Tongue (tissue), 2 donors: ENCODE measurements around the gene XPC. TPM values are rescaled to one million over a fixed set of nuclear protein-coding genes. Genes with fewer than 3 reads are reported as not detected.

Experiments
- DNase-seq: peaks from one replicate; pipeline ENCODE4 v3.0.0-alpha.2; 2015
- total RNA-seq: library from RNA; depleted of rRNA; stranded (reverse); fragments of >200 nt; gene quantifications from one replicate; pipeline ENCODE4 v1.2.3, GENCODE V29; 2014

Gene XPC
- total RNA-seq, 1 donor from 2014 or later: 22.5 TPM

DNA sequence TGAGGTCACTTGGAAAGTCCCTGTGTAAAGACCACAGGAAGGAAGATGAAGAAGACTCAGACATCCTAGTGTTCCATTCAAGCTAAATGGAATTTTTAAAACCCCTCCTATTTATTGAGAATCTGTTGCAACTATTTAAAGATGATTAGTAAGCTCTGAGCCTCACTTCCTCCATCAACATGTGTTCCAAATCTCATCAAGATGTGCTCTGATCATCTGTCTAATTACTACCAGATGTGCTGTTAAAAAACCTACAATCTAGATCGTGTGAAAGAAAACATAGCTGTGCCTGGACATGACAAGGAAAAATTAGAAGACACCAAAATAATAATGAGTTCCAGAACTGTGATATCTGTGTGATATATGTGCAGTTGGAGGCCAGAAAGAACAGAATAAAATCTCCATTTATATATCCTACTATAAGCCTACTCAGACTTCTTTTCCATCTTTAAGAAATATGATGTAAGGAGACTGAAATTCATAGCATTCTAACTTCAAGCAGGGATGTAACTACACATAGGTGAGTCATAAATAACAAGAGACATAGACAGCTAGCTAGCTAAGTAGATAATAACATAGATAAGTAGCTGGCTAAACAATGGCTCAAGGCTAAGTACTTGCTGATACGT, 7.8 kb downstream of the XPC start:
- DNase-seq: no peak

DNA sequence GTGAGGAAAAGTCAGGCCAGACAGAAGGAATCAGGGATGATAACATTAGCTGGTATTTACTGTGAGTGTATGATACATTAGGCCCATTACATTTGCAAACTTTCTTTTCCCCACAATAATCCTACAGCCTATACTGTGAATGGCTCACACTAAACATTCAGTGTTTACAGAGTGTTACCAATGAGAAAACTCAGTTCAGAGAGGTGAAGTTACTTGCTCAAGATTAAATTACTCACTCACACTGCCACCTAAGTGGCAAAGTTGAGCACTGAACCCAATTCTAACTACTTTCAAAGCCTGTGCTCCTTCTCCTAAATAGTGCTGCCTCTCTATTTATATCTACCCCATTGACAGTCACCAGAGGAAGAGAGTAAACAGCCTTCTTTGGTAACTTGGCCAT, 8.5 kb downstream of the XPC start:
- DNase-seq: no peak

DNA sequence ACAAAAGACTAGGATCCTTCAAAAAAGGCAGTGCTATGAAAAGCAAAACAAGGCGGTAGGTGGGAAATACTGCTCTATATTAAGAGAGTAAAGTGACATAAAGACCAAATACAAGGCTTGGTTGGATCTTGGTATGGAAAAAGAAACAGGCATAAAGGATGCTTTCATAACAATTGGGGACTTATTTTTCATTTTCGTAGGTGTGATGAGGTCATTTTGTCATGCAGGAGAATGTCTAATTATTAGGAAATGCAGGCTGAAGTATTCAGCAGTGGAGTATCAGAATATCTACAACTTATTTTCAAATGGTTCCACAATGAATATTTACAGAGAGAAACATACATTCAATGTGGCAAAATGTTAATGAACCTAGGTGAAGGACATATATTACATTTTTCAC, 9.0 kb downstream of the XPC start:
- no peak for DNase-seq

DNA sequence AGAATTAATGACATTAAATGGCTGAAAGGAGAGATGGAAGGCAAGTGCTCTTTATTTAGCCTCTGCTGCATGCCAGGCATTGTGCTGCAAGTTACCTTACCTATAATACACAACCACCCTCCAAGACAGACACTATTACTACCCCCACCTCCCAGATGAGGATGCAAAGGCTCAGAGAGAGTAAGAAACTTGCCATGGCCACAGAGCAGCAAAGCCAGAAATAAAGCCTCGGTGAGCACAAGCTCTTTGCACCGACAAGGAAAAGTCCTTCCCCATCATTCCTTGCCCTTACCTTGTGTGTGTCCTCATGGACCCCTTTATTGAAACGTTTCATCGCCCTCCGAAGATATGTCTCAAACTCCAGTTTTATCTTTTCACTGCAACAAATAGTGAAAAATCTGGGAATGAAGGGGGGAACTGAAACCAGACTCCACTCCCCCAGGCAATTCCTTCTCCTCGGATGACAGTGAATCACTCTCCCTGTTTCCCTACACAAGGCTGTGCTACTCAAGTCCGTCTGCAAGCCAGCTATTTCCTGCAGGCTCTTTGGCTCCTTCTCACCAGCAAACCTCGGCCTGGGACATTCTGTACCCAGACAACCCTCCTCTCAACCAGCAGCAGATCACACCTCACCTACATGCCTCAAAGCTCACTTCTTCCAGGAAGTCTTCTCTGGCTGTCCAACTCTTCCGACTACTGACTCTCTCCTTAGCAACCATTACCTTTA, 11.4 kb downstream of the XPC start:
- no peak for DNase-seq

DNA sequence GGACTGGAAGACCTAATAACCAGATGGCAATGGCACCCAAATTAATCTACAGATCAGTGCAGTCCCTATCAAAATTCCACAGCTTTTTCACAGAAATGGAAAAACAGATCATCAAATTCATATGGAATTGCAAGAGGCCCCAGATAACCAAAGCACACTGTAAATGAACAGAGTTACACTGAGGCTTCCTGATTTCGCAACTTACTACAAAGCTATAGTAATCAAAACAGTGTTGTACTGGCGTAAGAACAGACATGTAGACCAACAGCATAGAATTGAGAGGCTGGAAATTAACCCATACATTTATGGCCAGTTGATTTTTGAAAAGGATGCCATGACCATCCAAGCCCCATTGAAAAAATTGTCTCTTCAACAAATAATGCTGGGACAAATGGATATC, 16.2 kb downstream of the XPC start:
- no peak for DNase-seq

DNA sequence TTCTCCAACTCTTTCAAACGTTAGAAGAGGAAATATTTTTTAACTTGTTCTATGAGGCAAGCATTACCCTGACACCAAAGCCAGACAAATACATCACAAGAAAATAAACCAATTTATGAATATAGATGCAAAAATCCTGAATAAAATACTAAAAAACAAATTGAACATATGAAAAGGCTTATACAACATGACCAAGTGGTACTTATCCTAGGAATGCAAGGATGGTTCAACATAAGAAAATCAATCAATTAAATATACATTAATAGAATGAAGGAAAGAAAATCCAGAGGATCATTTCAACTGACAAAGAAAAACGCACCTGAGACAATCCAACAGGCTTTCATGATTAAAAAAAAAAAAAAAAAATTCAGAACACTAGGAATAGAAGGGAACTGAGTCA, 17.1 kb downstream of the XPC start:
- no peak for DNase-seq

DNA sequence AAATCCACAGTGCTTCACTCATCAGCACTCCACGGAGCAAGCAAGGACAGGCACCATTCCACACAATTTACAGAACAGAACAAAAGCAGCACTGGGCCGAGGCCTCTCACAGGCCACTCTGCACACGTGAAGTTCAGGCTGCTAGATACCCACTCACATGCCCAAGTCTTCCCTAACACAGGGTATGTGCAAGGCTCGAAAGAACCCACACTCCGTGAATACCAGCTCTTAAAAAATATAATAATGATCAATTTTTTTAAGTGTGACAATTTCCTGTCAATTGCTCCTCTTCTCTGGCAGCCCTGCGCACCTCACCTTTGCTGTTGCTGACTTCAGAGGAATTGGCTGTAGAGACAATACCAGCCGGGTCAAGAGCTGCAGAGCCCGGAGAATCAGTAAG, 19.0 kb downstream of the XPC start:
- no peak for DNase-seq

DNA sequence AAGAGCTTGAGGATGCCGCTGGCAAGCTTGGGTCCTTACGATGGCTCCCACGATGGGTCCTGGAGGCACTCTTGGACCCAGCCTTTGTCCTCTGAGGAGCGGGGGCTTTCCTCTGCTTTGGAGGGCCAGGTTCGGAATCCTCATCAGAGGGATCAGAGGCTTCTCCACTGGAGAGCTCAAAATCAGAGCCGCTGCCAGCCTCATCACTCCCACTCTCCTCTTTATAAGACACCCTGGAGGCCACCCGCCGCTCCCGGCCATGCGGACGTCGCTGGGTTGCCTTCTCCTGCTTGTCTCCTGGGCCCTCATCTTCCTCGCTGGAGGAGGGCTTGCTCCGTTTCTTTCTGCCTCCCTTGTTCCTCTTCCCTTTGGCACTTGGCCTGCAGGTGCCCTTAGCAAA, 20.0 kb downstream of the XPC start:
- no peak for DNase-seq

DNA sequence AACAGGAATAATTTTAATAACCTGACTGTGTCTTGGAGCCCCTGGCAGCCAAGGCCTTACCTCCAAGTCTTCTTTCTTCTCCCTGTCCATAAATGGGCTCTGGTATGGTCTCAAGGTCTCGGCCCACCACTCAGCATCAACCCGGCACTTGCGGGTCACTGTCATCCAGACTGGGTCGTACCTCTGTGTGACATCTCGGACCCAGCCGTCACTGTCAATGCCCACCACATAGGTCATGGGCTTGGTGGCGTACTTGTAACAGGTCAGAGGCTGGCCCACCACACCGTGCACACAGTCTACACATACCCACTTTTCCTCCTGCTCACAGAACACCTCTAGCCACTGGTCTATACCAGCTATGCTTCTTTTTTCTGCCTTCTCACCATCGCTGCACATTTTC, 20.4 kb downstream of the XPC start:
- DNase-seq: no peak

DNA sequence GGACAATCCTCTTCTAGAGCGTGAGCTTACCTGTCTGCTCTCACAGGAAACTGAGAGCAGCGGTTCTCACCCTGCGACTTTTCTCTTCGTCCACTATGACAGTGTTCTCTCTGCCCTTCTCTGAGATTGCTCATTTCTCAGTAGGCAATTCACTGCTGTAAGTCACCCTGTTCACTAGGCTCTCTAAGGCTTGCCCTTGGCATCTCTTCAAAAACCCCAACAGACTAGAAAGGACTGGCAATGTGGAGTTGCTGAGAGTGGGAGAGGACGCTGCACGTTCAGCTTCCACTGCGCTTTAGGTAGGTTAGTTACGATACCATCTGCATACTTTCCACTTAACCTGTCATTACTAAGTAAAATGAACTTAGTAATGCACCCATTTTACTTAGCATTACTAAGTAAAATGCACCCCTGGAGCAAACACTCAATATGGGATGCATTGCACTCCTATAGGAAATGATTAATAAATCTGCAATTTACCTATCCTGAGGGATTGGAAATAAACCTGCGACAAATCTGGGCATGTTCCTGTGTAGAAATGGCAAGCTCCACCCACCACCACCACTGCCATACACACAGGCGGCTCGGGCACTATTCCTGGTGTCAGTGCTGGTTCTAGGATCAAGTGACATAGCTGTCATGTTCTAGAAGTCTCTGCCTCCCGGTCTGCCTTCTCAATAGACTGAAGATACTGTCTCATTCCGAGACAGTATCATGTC, 21.4 kb downstream of the XPC start:
- DNase-seq: no peak

DNA sequence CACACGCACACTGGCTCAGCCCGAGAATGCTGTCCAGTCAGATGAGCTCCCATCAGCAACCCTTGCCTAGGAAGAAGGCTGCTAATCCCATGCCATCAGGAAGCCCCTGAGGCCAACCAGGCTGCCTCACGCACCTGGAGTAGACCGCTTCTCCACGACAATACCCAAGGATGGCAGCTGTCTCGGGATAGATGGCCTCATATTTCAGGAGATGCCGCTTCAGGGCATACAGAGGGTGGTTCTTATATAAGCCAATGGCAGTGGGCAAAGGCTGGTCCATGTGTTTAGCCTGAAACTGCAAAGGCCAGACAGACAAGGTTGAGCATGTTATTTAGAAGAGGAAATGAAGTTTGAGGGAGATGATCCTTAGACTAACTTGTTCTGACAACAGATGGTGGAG, 22.2 kb downstream of the XPC start:
- no peak for DNase-seq

DNA sequence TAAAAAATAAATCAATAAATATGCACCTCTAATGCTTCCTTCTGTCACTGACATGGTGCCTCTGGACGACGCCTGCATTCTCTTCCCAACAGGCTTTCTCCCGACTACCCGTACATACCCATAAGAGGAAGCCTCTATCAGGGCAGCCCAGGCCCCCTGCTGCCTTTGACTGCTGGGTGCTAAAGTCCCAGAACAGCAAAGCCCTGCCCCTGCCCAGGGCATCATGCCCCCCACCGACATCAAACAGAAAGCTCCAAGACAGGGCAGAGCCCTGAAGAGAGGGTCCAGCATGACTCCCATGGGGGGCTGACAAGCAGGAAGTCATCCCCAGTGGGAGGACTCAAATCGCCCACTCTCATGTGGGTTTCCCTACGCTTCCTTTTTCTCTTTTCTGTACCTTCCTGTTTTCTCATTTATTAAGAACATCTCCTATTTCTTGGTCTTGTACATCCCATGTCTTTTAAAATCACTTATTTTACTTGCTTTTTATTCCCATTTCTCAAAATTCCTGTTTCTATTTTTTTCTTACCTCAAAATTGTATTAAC, 23.4 kb downstream of the XPC start:
- no peak for DNase-seq

DNA sequence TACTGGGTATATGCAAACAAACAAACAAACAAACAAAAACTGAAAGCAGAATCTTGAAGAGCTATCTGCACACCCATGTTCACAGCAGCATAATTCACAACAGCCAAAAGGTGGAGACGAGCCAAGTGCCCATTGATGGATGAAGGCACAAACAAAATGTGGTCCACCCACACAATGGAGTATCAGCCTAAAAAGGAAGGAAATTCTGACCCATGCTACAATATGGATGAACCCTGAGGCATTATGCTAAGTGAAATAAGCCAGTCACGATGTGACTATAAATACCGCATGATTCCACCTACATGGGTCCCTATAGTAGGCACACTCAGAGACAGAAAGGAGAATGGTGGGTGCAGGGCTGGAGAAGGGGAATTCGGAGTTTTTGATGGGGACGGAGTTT, 24.1 kb downstream of the XPC start:
- no peak for DNase-seq

DNA sequence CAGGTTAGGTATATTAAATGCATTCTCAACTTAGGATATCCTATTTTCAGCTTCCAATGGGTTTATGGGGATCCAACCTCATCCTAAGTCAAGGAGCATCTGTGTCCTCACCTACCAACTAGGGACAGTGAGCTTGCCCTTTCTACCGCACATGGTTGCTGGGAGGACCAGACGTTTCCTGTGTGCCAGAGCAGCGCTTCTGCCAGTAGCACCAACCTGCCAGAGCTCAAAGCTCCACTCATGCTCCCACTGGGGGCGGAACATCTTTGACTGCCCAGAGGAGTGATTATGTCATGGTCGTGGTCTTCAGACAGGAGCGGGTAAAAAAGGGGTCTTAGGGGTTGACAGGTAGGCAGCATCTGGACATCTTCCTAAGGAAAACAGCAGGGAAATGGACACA, 24.7 kb downstream of the XPC start:
- DNase-seq: no peak

DNA sequence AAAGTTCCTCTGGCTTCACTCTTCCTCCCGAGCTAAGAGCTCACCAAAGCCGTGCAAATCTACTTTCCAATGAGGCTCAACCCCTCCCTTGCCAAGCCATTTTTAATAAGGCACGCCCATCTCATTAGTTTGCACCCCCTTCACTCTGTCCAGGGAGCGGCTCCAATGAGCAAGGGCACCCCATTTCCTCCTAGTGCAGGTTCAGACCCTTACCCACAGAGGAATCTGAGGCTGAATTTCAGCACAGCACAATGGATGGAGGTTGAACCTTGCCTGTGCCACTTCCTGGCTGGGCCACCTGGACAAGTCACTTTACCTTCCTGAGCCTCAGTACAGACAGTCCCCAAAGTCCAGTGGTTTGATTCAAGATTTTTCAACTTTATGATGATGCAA, 25.4 kb downstream of the XPC start:
- no peak for DNase-seq

DNA sequence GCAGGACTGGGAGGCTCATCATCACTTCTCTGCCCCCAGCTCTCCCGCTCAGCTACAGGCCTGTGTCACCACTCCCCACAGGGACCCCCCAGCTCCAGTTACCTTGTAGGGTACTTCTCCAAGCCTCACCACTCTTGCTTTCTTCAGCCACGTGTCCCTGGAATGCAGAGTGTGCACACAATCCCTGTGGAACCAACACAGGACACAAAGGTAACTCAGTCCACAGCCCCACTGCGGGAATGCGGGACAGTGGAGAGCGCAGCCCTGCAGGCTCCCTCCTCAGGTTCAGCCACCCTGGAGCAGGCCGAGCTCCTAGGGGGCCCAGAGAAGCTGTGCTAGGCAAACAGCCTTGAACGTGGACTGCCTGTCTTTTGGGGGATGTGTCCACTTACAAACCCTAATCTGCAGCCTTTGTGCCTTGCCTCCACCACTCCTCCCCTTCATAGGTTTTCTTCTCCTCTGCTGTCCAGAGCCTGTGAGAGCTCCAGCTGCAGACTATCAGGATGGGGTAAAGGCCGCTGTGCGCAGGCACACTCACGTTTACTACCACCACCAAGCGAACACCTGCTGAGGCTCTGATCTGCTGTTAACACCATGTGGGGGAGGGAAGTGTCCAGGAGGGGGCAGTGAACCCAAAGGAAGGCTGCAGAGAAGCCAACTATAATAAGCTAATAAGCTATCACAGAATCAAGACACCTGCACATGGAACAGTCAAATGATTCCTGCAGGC, 26.0 kb downstream of the XPC start:
- no peak for DNase-seq

DNA sequence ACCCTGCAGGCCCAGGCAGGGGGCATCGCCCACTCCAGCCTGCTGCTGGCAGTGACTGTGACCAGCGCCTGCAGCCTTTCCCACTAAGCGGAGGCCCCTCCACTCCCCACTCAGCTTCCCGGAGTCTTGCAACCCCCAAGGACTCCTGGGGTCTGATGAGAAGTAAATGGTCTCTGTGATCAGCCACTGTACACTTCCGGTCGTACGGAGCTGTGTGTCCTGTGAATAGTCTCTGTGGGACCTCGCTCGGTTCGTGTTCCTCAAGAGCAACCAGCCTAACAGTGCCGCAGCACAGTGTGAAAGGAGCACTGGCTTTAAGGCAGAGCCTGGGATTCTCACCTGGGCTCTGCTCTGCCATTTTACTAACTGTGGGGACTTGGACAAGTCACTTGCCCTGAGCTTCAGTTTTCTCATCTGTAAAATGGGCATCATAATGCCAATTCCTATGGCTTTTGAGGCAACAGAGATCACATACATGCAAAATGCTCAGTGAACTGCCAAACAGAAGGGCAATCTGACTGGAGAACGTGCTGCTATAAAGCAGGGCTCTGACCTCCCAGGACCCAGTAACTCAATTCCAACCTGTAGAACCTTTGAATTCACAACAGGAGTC, 26.8 kb downstream of the XPC start:
- DNase-seq: no peak

DNA sequence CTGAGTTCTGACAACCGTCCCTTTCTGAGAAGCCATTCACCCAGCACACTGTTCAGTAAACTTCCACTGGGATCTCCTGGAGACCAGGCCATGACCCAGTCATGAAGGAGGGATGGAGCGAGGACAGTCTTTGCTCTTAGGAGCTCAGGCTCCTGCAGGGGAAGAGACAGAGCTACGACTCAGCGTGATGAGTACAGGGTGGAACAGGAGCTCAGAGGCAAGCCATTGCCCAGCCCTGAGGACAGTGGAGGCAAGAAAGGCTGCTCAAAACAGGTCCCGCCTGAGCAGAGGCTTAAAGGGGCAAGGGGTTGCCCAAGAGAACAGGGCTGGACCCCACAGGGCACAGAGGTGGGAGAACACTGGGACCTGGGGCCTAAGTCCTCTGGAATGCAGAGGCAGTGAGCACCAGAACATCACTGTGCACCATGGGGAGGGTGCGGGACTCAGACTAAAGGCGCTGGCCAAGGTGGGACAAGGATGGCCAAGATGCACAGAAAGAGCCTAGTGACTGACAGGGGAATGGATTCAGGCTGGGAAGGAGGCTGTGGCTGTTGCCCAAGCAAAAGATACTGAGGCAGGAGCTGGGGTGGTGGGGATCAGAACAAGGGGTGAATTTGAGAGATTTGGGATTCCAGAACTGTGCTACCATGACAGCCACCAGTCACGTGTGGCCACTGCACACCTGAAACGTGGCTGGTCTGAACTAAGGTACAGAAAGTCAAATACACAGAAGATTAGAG, 27.7 kb downstream of the XPC start:
- DNase-seq: no peak

DNA sequence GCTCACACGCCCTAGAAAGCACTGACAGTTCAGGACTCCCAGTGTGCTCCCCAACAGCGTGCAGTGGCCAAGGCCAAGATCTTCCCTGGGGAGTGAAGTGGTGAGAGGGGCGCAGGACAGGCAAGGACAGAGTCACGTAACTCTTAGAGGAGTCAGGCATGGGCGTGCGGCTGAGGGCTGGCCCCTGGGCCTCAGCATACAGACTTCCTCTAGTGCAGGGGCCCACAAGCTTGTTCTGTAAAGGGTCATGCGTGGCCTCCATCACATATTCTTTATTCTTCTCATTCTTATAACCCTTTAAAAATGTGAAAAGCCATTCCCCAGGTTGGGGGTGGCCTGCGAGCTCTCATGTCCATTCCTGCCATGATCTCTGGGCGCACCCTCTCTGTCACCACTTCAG, 28.3 kb downstream of the XPC start:
- no peak for DNase-seq

DNA sequence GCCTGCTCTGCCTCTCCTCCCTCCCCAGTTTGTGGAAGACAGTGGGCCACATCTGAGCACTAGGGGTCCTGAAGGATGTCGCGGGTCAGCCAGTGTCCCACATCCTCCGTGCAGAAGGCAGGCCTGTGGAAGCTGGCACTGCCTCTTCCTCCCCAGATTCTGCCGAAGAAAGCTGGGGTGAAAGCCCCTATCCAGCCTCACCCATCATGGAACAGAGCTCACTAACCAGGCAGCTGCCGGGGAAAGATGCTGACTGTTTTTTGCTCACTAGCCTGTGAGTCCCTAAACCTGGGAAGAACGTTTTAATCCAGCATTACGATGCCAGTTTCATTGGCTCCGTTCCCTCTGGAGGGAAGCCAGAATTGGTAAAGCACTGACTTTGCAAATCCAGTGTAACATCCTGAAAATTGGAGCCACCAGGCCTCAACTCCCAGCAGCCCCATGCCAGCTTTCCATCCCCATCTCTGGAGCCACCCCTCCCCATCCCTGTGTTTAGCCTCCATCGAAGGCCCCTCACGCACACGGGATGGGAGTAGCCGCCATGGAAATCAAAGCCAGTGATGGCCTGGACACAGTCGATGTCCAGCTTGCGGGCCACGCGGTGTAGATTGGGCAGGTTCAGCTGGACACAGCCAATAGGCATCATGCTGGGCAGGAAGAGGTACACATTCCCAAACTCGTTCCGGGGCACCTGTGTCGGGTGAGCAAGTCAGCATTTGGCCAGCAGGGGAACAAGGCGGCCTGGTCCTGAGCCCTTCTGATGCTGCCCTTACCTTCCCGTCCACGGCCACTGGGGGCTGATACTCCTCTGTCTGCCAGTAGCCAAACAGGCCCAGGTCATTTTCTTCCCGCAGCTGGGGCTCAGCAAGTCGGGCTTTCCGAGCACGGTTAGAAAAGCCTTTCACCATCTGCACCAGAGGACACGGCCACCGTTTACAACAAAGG, 30.1 kb downstream of the XPC start:
- DNase-seq: peak; percentile 67
